Smooth muscle cell (in vitro differentiated cells): ENCODE measurements around the gene FOXN1. TPM values are rescaled to one million over a fixed set of nuclear protein-coding genes. Genes with fewer than 3 reads are reported as not detected.
"Not testable (repeated sequence)": the region's sequence is repeated elsewhere in the genome, so short reads cannot be mapped to it uniquely, and the experiment has no call there.

Source experiments
- DNase-seq: peaks from one replicate; lab custom pipeline; 2025; ENCODE audit not compliant: unreplicated experiment; lab: John Stamatoyannopoulos, UW
- H2AFZ ChIP-seq: fragments of 200-600 bp; sonication (generic); 2 replicates; pipeline ENCODE4 v1.6.0; 2016; ENCODE audit warnings: antibody characterized with exemption, low read depth, mild to moderate bottlenecking
- H3F3A ChIP-seq: fragments of 200-600 bp; sonication (generic); 2 replicates; pipeline ENCODE4 v1.6.0; 2017; ENCODE audit warnings: antibody characterized with exemption, low read depth
- H3K27ac ChIP-seq: fragments of 200-600 bp; sonication (generic); 2 replicates; pipeline ENCODE4 v1.5.1; 2016; ENCODE audit warnings: low read depth, mild to moderate bottlenecking
- H3K27me3 ChIP-seq: fragments of 200-600 bp; sonication (generic); 2 replicates; pipeline ENCODE4 v1.6.1; 2016; ENCODE audit warnings: low read depth, mild to moderate bottlenecking
- H3K36me3 ChIP-seq: fragments of 200-600 bp; sonication (generic); 2 replicates; pipeline ENCODE4 v1.5.1; 2016; ENCODE audit warnings: low read depth
- H3K4me1 ChIP-seq: fragments of 200-600 bp; sonication (generic); 2 replicates; pipeline ENCODE4 v1.5.1; 2016; ENCODE audit warnings: low read depth
- H3K4me2 ChIP-seq: fragments of 200-600 bp; sonication (generic); 2 replicates; pipeline ENCODE4 v1.6.0; 2016; ENCODE audit warnings: mild to moderate bottlenecking
- H3K4me3 ChIP-seq: fragments of 200-600 bp; sonication (generic); 2 replicates; pipeline ENCODE4 v1.5.1; 2016; ENCODE audit warnings: mild to moderate bottlenecking
- H3K79me2 ChIP-seq: fragments of 200-600 bp; sonication (generic); 2 replicates; pipeline ENCODE4 v1.6.0; 2016; ENCODE audit warnings: low read depth, mild to moderate bottlenecking
- H3K9ac ChIP-seq: fragments of 200-600 bp; sonication (generic); 2 replicates; pipeline ENCODE4 v1.6.0; 2016; ENCODE audit warnings: low read depth
- H3K9me3 ChIP-seq: fragments of 200-600 bp; sonication (generic); replicated peaks from 2 replicates; pipeline ENCODE4 v1.5.1; 2016; ENCODE audit warnings: low read depth
- H4K20me1 ChIP-seq: fragments of 200-600 bp; sonication (generic); 2 replicates; pipeline ENCODE4 v1.6.0; 2016; ENCODE audit warnings: low read depth
- WGBS: methylation state at CpG from one replicate; pipeline ENCODE4 v1.1.7; 2016; ENCODE audit warnings: low lambda C conversion rate; 5-methylcytosine and 5-hydroxymethylcytosine counted together
- polyA plus RNA-seq: library from polyadenylated mRNA; unstranded; fragments of >200 nt; fragmentation: Nextera tagmentation; extraction: Ambion mirVana; gene quantifications from 2 replicates; pipeline ENCODE4 v1.2.1, GENCODE V29; 2016
- total RNA-seq: library from RNA; depleted of rRNA; stranded (reverse); fragments of >200 nt; gene quantifications from 2 replicates; pipeline ENCODE4 v1.2.3, GENCODE V29; 2014
- TF ChIP-seq, protein P1 (sequence below): fragments of 200-600 bp; sonication (generic); IDR thresholded peaks from 2 replicates; pipeline ENCODE4 v1.5.1; 2017; ENCODE audit warnings: borderline replicate concordance, mild to moderate bottlenecking, antibody characterized with exemption; ENCODE audit not compliant: insufficient read depth, poor library complexity, severe bottlenecking

The FOXN1 gene
- total and polyA plus RNA-seq, 2 experiments from 2014 or later: 0.36 TPM; not detected in 1

- Histone ChIP-seq H3K4me2 (no peak overlapping the region), H4K20me1 (no peaks in the 10 kb centered on the region), H3K9me3 (no peaks in the 10 kb centered on the region), H3K27ac (no peak overlapping the region), H3K27me3 (no peaks in the 10 kb centered on the region), H3K79me2 (no peaks in the 10 kb centered on the region), H3K9ac (no peak overlapping the region), H3K36me3 (no peaks in the 10 kb centered on the region), H3F3A (no peaks in the 10 kb centered on the region), H3K4me1 (peaks cover 4% of the 10 kb centered on the region), H3K4me3 (no peak overlapping the region), H2AFZ (no peak overlapping the region)
- WGBS: 96% methylated on average over 6 of the region's 6 CpGs
- TF ChIP-seq, protein P1, sequence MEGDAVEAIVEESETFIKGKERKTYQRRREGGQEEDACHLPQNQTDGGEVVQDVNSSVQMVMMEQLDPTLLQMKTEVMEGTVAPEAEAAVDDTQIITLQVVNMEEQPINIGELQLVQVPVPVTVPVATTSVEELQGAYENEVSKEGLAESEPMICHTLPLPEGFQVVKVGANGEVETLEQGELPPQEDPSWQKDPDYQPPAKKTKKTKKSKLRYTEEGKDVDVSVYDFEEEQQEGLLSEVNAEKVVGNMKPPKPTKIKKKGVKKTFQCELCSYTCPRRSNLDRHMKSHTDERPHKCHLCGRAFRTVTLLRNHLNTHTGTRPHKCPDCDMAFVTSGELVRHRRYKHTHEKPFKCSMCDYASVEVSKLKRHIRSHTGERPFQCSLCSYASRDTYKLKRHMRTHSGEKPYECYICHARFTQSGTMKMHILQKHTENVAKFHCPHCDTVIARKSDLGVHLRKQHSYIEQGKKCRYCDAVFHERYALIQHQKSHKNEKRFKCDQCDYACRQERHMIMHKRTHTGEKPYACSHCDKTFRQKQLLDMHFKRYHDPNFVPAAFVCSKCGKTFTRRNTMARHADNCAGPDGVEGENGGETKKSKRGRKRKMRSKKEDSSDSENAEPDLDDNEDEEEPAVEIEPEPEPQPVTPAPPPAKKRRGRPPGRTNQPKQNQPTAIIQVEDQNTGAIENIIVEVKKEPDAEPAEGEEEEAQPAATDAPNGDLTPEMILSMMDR: no peak
- DNase-seq: no peak
Observed at GRCh38 chr17:28520687-28521086, 14.5 kb downstream of the FOXN1 start.

- H3K27ac ChIP-seq: no peak overlapping the region
- DNase-seq: no peak
- H3K27me3 ChIP-seq: no peaks in the 10 kb centered on the region
- no peaks in the 10 kb centered on the region for H3K36me3 ChIP-seq
- H3F3A ChIP-seq: no peaks in the 10 kb centered on the region
- H3K4me2 ChIP-seq: no peak overlapping the region
- H2AFZ ChIP-seq: no peak overlapping the region
- H4K20me1 ChIP-seq: no peaks in the 10 kb centered on the region
- TF ChIP-seq, protein P1: no peak
- no peaks in the 10 kb centered on the region for H3K9me3 ChIP-seq
- H3K4me3 ChIP-seq: no peak overlapping the region
- peaks cover 4% of the 10 kb centered on the region for H3K4me1 ChIP-seq
- no peak overlapping the region for H3K9ac ChIP-seq
- 66% methylated on average over 21 of the region's 21 CpGs for WGBS
- no peaks in the 10 kb centered on the region for H3K79me2 ChIP-seq
Observed at GRCh38 chr17:28521311-28522085, 15.3 kb downstream of the FOXN1 start.

DNA sequence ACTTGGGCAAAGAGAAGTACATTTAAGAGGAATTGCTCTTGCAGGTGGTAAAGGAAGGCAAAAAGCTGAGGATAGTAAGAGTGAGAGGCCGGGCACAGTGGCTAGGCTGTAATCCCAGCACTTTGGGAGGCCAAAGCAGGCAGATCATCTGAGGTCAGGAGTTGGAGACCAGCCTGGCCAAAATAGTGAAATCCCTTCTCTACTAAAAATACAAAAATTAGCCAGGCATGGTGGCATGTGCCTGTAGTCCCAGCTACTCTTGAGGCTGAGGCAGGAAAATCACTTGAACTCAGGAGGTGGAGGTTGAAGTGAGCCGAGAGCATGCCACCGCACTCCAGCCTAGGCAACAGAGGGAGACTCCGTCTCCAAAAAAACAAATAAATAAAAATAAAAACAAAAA, 16.1 kb downstream of the FOXN1 start:
- not testable (repeated sequence) for H2AFZ ChIP-seq, H3K27ac ChIP-seq, H3K79me2 ChIP-seq, H4K20me1 ChIP-seq, H3K9me3 ChIP-seq, H3K27me3 ChIP-seq, H3K36me3 ChIP-seq, H3K4me1 ChIP-seq, DNase-seq, H3K4me3 ChIP-seq, H3K9ac ChIP-seq, H3F3A ChIP-seq, H3K4me2 ChIP-seq
- WGBS: 95% methylated on average over 4 of the region's 4 CpGs

DNA sequence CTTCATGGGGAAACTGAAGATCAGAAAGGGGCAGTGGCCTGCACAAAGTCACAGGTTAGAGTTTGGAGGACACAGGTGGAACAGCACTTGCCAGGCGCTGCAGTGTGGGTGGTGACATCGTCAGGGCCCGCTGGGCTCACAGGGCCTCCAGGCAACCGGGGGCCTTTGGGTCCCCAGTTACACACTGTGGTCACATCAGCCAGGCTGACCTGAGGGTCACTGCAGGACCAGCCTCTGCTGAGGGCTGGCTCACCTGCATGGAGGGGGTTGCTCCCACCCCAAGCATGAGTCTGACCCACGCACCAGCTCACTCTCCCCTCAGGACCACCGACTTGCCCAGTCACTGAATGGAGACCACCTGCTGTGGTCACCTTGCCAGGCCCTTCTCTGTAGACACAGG, 17.0 kb downstream of the FOXN1 start:
- Histone ChIP-seq H3K4me3 (no peak overlapping the region), H3K79me2 (no peaks in the 10 kb centered on the region), H3K27me3 (no peaks in the 10 kb centered on the region), H3K36me3 (no peaks in the 10 kb centered on the region), H3K9me3 (no peaks in the 10 kb centered on the region), H4K20me1 (no peaks in the 10 kb centered on the region), H3K27ac (no peak overlapping the region), H3K9ac (no peak overlapping the region), H3F3A (no peaks in the 10 kb centered on the region), H3K4me2 (no peak overlapping the region), H3K4me1 (peaks cover 4% of the 10 kb centered on the region), H2AFZ (no peak overlapping the region)
- TF ChIP-seq, protein P1: no peak
- WGBS: 90% methylated on average over 6 of the region's 6 CpGs
- no peak for DNase-seq
